Measurements from ENCODE around the gene RANBP10.

GRCh38 chr16:67676939-67677338 is 129.4 kb downstream of the RANBP10 start:
- TF ChIP-seq, protein P1, sequence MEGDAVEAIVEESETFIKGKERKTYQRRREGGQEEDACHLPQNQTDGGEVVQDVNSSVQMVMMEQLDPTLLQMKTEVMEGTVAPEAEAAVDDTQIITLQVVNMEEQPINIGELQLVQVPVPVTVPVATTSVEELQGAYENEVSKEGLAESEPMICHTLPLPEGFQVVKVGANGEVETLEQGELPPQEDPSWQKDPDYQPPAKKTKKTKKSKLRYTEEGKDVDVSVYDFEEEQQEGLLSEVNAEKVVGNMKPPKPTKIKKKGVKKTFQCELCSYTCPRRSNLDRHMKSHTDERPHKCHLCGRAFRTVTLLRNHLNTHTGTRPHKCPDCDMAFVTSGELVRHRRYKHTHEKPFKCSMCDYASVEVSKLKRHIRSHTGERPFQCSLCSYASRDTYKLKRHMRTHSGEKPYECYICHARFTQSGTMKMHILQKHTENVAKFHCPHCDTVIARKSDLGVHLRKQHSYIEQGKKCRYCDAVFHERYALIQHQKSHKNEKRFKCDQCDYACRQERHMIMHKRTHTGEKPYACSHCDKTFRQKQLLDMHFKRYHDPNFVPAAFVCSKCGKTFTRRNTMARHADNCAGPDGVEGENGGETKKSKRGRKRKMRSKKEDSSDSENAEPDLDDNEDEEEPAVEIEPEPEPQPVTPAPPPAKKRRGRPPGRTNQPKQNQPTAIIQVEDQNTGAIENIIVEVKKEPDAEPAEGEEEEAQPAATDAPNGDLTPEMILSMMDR (IDR thresholded peaks at IDR 0.05) = no peak
- TF ChIP-seq POLR2A (IDR thresholded peaks at IDR 0.05) = no peak
